SU-DHL-6 (cell line): ENCODE measurements around the gene RFFL.

Experiments used
- H2AFZ ChIP-seq: fragments of 200-600 bp; sonication (generic); 2 replicates; pipeline ENCODE4 v1.6.1; 2014; ENCODE audit warnings: low read depth, mild to moderate bottlenecking, moderate library complexity, mixed read lengths, antibody characterized with exemption, low read length; ENCODE audit not compliant: severe bottlenecking
- H3F3A ChIP-seq: fragments of 200-600 bp; shearing (Covaris generic); 2 replicates; pipeline ENCODE4 v1.6.0; 2016; ENCODE audit warnings: antibody characterized with exemption, mild to moderate bottlenecking; ENCODE audit not compliant: insufficient read depth
- H3K27ac ChIP-seq: fragments of 200-600 bp; sonication (generic); 2 replicates; pipeline ENCODE4 v1.5.1; 2016; ENCODE audit warnings: low read depth, mild to moderate bottlenecking, low read length, moderate library complexity, mixed read lengths
- H3K27me3 ChIP-seq: fragments of 200-600 bp; sonication (generic), shearing (Covaris generic); 2 replicates; pipeline ENCODE4 v1.6.0; 2014; ENCODE audit warnings: mild to moderate bottlenecking, low read length
- H3K36me3 ChIP-seq: fragments of 200-600 bp; sonication (generic); 2 replicates; pipeline ENCODE4 v1.6.1; 2014; ENCODE audit warnings: mild to moderate bottlenecking, low read length, mixed read lengths
- H3K4me2 ChIP-seq: fragments of 300-600, 200-600 bp; shearing (Covaris generic), sonication (generic); 2 replicates; pipeline ENCODE4 v1.6.0; 2014; ENCODE audit warnings: low read length, low read depth, mild to moderate bottlenecking; ENCODE audit not compliant: poor library complexity, severe bottlenecking
- H3K4me3 ChIP-seq: fragments of 200-600 bp; sonication (generic); 2 replicates; pipeline ENCODE4 v1.5.1; 2014; ENCODE audit warnings: antibody characterized with exemption, low read length, mild to moderate bottlenecking, mixed read lengths; ENCODE audit not compliant: insufficient read depth, poor library complexity, severe bottlenecking
- H3K79me2 ChIP-seq: fragments of 200-600 bp; sonication (generic); 2 replicates; pipeline ENCODE4 v1.6.1; 2014; ENCODE audit warnings: mild to moderate bottlenecking, low read length, moderate library complexity; ENCODE audit not compliant: insufficient read depth
- H3K9ac ChIP-seq: fragments of 200-600 bp; sonication (generic); 2 replicates; pipeline ENCODE4 v1.7.0; 2014; ENCODE audit warnings: mild to moderate bottlenecking, low read length
- H3K9me2 ChIP-seq: fragments of 200-600 bp; sonication (generic); replicated peaks from 2 replicates; pipeline ENCODE4 v1.6.1; 2014; ENCODE audit warnings: low read length; ENCODE audit not compliant: insufficient read depth
- H3K9me3 ChIP-seq: fragments of 200-600 bp; sonication (generic); 2 replicates; pipeline ENCODE4 v1.6.1; 2014; ENCODE audit warnings: low read length, mixed read lengths; ENCODE audit not compliant: insufficient read depth
- H4K20me1 ChIP-seq: fragments of 200-600 bp; sonication (generic); 2 replicates; pipeline ENCODE4 v1.6.1; 2014; ENCODE audit warnings: low read depth, mild to moderate bottlenecking, antibody characterized with exemption, low read length, moderate library complexity, mixed read lengths
- CTCF ChIP-seq: fragments of 200-600 bp; sonication (generic); IDR thresholded peaks from one replicate; pipeline ENCODE4 v1.5.1; 2017; ENCODE audit warnings: antibody characterized with exemption, mild to moderate bottlenecking, low read length, moderate library complexity; ENCODE audit not compliant: insufficient read depth, poor library complexity, severe bottlenecking
- EZH2phosphoT487 ChIP-seq: fragments of 200-600 bp; sonication (generic), shearing (Covaris generic); conservative IDR thresholded peaks from 2 replicates; pipeline ENCODE4 v1.6.1; 2018; ENCODE audit warnings: mild to moderate bottlenecking, antibody characterized with exemption, low read length, moderate library complexity, mixed read lengths

The RFFL gene

GRCh38 chr17:34974179-34974578 is 89.3 kb downstream of the RFFL start:
- no peaks in the 10 kb centered on the region for H4K20me1 ChIP-seq
- no peaks in the 10 kb centered on the region for H3K27me3 ChIP-seq
- no peaks in the 10 kb centered on the region for H3F3A ChIP-seq
- no peak overlapping the region for H2AFZ ChIP-seq
- no peaks in the 10 kb centered on the region for H3K79me2 ChIP-seq
- no peak overlapping the region for H3K4me3 ChIP-seq
- H3K9me3 ChIP-seq: no peaks in the 10 kb centered on the region
- no peak overlapping the region for H3K27ac ChIP-seq
- H3K9me2 ChIP-seq: no peaks in the 10 kb centered on the region
- H3K36me3 ChIP-seq: no peaks in the 10 kb centered on the region
- no peak overlapping the region for H3K9ac ChIP-seq
- TF ChIP-seq CTCF: no peak
- TF ChIP-seq EZH2phosphoT487: no peak
- no peak overlapping the region for H3K4me2 ChIP-seq

GRCh38 chr17:34961093-34961911 is 102.2 kb downstream of the RFFL start, which contains the start of the genes CCT6B and ZNF830:
TSS of gene CCT6B (minus strand) at chr17:34961460. CDS start at chr17:34961393, 67 bp downstream.
TSS of gene ZNF830 (plus strand) at chr17:34961540. CDS start at chr17:34961567, 27 bp downstream.
- Histone ChIP-seq H2AFZ (peak within 1 kb of the TSS; percentile 87), H3K79me2 (peaks cover 22% of the 10 kb centered on the region), H3K9me3 (no peaks in the 10 kb centered on the region), H3K4me3 (peak within 1 kb of the TSS; percentile 85), H3K4me2 (peak within 1 kb of the TSS; percentile 72), H3F3A (no peaks in the 10 kb centered on the region), H4K20me1 (no peaks in the 10 kb centered on the region), H3K36me3 (peaks cover 9% of the 10 kb centered on the region; the same call in 1 of the 2 replicates), H3K9ac (peak within 1 kb of the TSS; percentile 78), H3K27ac (peak within 1 kb of the TSS; percentile 42), H3K9me2 (no peaks in the 10 kb centered on the region), H3K27me3 (no peaks in the 10 kb centered on the region)
- TF ChIP-seq EZH2phosphoT487 (no peak), CTCF (no peak)

- Histone ChIP-seq H3K27me3 (no peaks in the 10 kb centered on the region), H3K9me3 (no peaks in the 10 kb centered on the region), H3K4me2 (no peak overlapping the region), H3K27ac (no peak overlapping the region), H3F3A (no peaks in the 10 kb centered on the region), H3K36me3 (peaks cover 3% of the 10 kb centered on the region; the same call in 1 of the 2 replicates), H3K79me2 (peaks cover 19% of the 10 kb centered on the region), H2AFZ (no peak overlapping the region), H3K9me2 (no peaks in the 10 kb centered on the region), H3K9ac (no peak overlapping the region), H3K4me3 (no peak overlapping the region), H4K20me1 (no peaks in the 10 kb centered on the region)
- TF ChIP-seq EZH2phosphoT487 (no peak), CTCF (no peak)
These were observed 105.1 kb downstream of the RFFL start for GRCh38 chr17:34958438-34958837.
